NCI-H748 treated with DMSO at 0.1 percent for 48 hours (cell line): Measurements from ENCODE around the gene C16orf89.
"Not testable (repeated sequence)": the region's sequence is repeated elsewhere in the genome, so short reads cannot be mapped to it uniquely, and the experiment has no call there.

ENCODE experiments used
- DNase-seq: peaks from one replicate; lab custom pipeline; 2025; lab: John Stamatoyannopoulos, UW

Gene C16orf89

GRCh38 chr16:5060073-5060641 is 5.6 kb downstream of the C16orf89 start:
- no peak for DNase-seq

DNA sequence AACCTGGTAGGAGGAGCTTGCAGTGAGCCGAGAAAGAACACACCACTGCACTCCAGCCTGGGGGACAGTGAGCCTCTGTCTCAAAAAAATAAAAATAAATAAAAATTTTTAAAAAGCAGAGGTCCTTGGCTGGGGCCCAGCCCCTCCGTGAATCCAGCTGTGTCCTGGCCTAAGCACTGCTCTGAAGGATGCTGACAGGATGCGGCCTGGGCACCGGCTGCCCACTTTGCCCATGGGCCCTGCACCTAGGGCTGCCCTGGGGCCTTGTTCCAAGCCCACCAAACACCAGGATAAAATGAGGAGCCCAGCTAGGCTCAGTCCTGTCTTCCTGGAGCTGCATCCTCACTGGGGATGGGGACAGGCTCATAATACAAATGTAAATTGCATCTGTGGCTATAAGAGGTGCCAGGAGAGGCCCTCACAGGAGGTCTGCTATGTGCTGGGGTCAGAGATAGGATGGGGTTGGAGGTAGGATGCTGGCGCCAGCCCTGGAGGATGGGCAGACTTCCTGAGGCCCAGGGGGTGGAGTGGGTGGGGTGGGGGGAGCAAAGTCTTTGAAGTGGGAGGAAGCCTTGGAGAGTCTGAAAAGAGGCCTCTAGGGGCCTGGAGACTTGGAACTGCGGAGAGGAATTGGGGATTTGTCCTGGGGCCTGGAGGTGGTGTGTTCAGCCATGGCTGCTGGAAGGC is 6.2 kb downstream of the C16orf89 start:
- DNase-seq: no peak

GRCh38 chr16:5058476-5058875 is 7.3 kb downstream of the C16orf89 start:
- no peak for DNase-seq

DNA sequence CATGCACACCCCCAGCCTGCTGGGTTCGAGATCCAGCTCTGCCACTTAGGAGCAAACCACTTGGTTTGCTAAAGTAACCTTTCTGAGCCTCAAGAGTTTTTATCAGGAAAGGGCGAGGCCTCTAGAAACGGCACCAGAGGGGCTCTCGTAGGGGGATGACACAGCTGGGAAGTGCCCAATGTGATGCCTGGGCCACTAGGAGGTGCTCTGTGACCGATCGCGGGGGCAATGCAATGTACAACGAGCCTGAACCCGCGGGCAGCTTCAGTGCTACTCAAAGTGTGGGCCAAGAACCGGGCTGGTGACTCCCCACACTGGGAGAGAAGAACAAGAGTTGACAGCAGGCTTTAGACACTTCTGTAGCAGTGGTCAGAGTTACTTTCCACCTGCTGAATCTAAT is 9.4 kb downstream of the C16orf89 start:
- no peak for DNase-seq

DNA sequence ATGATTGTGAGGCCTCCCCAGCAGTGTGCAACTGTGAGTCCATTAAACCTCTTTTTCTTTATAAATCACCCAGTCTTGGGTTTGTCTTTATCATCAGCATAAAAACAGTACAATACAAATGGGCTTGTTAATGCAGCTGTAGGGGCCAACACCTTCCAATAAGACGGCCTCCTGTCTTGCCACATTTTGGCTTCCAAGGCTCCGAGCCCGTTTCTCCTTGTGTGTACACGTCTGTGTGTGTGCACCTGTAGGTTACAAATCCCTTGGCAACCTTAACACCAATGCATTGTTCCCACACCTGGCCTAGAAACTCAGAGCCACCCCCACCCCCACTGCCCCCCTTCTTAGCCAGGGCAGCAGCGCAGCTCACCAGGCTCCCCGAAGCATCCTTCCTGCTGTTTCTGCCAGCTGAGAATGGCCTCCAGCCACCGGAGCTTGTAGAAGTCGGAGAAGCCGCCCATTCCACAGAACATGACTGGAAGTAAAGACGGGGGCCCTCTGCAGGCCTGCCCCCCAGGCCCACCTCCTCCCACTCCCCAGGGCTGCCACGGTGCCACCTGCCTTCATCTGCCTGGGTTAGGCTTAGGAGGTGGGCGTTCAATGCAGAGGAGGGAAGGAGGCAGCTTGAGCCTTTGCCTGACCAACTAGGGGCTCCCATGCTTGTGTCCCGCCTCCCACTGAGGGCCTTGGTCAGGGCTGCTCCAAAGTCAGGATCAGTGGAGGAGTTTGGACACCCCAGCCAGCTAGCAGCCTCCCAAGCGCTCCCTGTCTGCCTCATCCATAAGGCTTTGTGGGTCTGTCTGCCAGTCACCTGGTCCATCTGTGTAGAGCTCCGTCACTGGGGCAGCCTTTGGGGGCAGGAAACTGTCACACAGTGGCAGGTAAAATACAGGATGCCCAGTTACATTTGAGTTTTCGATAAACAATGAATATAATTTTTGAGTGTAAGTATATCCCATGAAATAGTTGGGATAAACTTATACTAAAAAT is 10.6 kb downstream of the C16orf89 start:
- DNase-seq: no peak

GRCh38 chr16:5046914-5047313 is 18.8 kb downstream of the C16orf89 start:
- DNase-seq: no peak

- no peak for DNase-seq
Observed at GRCh38 chr16:5045499-5046115, 20.1 kb downstream of the C16orf89 start.

DNA sequence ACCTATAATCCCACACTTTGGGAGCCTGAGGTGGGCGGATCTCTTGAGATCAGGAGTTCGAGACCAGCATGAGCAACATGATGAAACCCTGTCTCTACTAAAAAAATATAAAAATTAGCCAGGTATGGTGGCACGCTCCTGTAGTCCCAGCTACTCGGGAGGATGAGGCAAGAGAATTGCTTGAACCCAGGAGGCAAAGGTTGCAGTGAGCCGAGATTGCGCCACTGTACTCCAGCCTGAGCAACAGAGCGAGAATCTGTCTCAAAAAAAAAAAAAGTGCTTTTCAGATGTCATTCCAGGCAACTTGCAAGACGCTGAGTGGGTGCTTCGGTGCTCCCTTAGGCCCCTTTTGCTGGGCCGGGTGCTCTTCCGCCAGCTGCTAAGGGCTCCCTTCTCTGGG is 21.2 kb downstream of the C16orf89 start:
- not testable (repeated sequence) for DNase-seq

GRCh38 chr16:5044011-5044540 is 21.7 kb downstream of the C16orf89 start:
- no peak for DNase-seq

DNA sequence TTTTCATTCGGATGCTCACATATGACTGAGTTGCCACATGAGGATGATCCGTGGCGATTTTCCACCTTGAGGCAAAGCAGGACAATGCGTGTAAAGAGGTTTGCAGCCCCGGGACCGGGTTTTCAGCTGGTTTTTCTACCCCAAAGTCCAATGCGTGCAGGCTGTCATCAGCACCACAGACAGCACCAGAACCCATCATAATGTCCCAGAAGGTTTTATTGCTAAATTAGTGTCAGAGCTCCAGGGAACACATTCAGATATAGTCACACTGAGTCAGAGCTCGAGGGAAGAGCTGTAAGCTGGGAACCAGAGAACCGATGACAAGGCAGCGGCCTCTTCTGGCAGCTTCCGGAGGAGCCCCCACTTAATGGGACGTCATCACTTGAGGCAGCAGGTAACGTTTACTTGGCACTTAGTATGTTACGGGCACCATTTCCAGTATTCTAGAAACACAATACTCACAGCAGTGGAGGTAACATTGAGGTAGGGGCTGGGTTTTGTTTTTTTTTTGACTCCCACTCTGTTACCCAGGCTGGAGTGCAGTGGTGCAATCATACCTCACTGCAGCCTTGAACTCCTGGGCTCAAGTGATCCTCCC is 23.1 kb downstream of the C16orf89 start:
- DNase-seq: peak; percentile 0

GRCh38 chr16:5041600-5042133 is 24.1 kb downstream of the C16orf89 start:
- no peak for DNase-seq

DNA sequence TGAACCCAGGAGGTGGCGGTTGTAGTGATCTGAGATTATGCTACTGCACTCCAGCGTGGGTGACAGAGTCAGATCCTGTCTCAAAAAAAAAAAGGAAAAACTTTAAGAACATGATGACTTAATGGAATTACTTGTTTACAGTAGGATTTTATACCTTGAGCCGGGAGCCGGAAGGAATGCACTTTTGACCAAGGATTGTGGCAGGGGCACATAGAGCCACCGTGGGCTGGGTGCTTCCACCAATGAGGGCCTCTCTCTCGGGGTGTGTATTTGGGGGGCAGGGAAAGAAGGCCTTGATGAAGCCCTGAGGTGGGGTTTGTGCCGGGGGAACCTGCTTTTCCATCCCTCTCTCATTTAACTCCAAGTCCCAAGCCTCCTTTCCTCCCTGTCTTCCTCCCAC is 25.3 kb downstream of the C16orf89 start:
- no peak for DNase-seq

- DNase-seq: no peak
Observed at GRCh38 chr16:5036228-5037156, 29.3 kb downstream of the C16orf89 start.

DNA sequence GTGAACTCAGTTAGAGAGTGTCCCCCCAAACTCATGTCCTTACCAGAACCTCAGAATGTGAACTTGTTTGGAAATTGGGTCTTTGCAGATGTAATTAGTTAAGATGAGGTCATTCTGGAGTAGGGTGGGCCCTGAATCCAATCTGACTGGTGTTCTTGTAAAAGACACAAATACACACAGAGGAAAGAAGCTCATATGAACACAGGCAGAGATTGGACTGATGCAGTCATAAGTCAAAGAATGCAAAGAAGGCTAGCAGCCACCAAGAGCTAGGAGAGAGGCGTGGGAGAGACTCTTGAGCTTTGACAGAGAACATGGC is 29.9 kb downstream of the C16orf89 start:
- no peak for DNase-seq

- no peak for DNase-seq
Observed at GRCh38 chr16:5034167-5034523, 31.6 kb downstream of the C16orf89 start.

DNA sequence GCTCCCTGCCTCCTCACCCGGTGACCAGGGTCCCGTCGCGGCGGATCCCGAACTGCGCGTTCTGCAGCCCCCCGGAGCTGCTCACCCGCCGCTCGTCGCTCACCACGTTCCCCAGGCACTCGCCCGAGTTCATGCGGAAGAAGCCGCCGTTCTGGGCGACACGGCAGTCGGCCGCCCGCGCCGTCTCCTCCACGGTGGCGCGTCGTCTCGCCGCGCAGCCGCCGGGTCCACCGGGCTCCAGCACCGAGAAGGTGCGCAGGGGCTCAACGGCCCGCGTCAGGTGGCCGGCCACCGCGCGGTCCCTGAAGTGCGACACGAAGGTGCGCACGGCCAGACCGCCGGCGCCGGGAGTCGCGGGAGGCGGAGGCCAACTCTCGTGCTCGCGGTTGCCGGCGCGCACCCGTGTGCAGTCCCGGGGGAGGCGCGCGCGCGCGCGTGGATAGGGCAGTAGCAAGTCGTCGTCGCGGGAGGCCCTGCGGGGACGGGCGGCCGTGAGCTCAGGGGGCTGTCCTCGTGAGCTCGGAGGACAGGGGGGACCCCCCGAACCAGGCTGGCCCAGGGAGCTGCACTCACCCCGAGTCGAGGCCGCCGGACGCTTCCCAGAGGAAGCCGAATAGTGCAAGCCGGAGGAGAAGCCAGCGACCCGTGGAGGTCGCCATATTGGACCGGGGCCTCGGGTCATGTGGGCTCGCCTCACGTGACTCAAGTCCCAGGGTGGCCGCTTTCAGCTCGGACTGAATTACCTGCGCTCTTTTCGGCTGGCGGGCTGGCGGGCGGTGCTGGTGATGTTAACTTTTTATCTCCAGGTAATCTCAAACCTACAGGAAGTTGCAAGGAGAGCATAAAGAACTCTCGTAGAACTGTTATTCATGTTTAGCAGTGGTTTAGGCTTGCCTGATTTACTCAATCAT is 32.2 kb downstream of the C16orf89 start, which contains the start of gene NAGPA:
Gene NAGPA (minus strand): TSS at position 680 of the 911 bp plus-strand sequence. CDS start 21 bp downstream, at position 659.
- peak; percentile 14 for DNase-seq

DNA sequence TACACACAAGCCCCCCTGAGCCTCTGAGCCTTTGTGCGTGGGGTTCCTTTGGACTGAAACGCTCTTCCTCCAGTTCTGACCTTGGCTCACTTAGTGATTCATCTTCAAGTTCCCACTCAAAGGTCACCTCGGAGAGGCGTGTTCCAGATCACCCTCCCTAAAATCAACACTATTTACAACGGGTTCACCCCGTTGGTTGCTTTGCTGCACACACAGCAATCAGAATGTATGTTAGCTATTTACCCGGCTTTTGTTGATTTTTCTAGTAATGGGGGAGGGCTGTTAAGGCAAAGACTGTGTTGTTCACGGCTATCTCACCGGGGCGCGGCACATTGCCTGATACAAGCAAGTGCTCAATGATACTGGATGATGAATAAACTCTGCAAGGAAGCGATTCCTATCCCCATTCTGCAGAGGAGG is 33.0 kb downstream of the C16orf89 start:
- no peak for DNase-seq

DNA sequence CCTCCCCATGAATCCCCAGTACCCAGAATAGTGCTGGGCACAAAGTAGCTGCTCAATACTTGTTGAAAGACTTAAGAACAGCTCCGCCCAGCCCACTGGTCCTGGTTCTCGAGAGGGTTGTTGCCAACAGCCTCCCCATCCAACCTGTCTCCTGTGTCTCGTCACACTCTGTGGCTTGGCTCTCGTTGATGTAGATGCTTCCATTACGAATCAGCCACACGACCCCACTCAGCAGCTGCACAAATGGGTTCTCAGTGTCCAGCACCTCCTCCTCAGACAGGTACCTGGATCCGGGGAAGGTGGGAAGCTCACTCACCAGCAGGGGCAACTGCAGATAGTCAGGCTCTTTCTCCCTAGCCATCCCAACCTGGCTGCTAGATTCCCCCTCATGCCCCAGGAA is 34.2 kb downstream of the C16orf89 start:
- no peak for DNase-seq

GRCh38 chr16:5030251-5030870 is 35.4 kb downstream of the C16orf89 start:
- no peak for DNase-seq
